HG02981 (cell line): ENCODE data around the gene HAO2.
"Not testable (repeated sequence)": the region's sequence is repeated elsewhere in the genome, so short reads cannot be mapped to it uniquely, and the experiment has no call there.

Experiments
- ATAC-seq: cut with Tn5 transposase; IDR thresholded peaks from one replicate; pipeline ENCODE4 v1.9.1; 2021; ENCODE audit warnings: mild to moderate bottlenecking, moderate library complexity; ENCODE audit not compliant: unreplicated experiment

HAO2 gene

GRCh38 chr1:119368554-119368953 lies at the start of gene HAO2:
Gene HAO2, plus strand, starts transcription at chr1:119368785. Its CDS starts 12,301 bp downstream, at chr1:119381086.
- no peak for ATAC-seq

GRCh38 chr1:119320100-119320499 lies 48.5 kb upstream of the HAO2 start:
- ATAC-seq: no peak

GRCh38 chr1:119321666-119322419 lies 46.7 kb upstream of the HAO2 start:
- ATAC-seq: no peak

- peak; percentile 91 for ATAC-seq
Observed at GRCh38 chr1:119323216-119323982, 45.2 kb upstream of the HAO2 start.

- no peak for ATAC-seq
Observed at GRCh38 chr1:119324198-119324597, 44.4 kb upstream of the HAO2 start.

GRCh38 chr1:119326251-119326650 lies 42.3 kb upstream of the HAO2 start:
- no peak for ATAC-seq

GRCh38 chr1:119327094-119327449 lies 41.5 kb upstream of the HAO2 start:
- ATAC-seq: no peak

GRCh38 chr1:119327450-119328155 lies 41.0 kb upstream of the HAO2 start:
- no peak for ATAC-seq

- no peak for ATAC-seq
Observed at GRCh38 chr1:119329541-119330461, 38.8 kb upstream of the HAO2 start.

- no peak for ATAC-seq
Observed at GRCh38 chr1:119330466-119331189, 38.0 kb upstream of the HAO2 start.

- no peak for ATAC-seq
Observed at GRCh38 chr1:119331190-119331515, 37.4 kb upstream of the HAO2 start.

- ATAC-seq: no peak
Observed at GRCh38 chr1:119331915-119332314, 36.7 kb upstream of the HAO2 start.

GRCh38 chr1:119332622-119333021 lies 36.0 kb upstream of the HAO2 start:
- no peak for ATAC-seq

GRCh38 chr1:119333163-119333896 lies 35.3 kb upstream of the HAO2 start:
- no peak for ATAC-seq

GRCh38 chr1:119333897-119334250 lies 34.7 kb upstream of the HAO2 start:
- ATAC-seq: not testable (repeated sequence)

- no peak for ATAC-seq
Observed at GRCh38 chr1:119336848-119337247, 31.7 kb upstream of the HAO2 start.

- no peak for ATAC-seq
Observed at GRCh38 chr1:119338004-119338403, 30.6 kb upstream of the HAO2 start.

GRCh38 chr1:119338757-119339156 lies 29.8 kb upstream of the HAO2 start:
- no peak for ATAC-seq

- ATAC-seq: no peak
Observed at GRCh38 chr1:119340861-119341261, 27.7 kb upstream of the HAO2 start.
